A673 (cell line): ENCODE data around the gene ANKRD23. TPM values are rescaled to one million over a fixed set of nuclear protein-coding genes. Genes with fewer than 3 reads are reported as not detected.

Experiments used
- BruUV-seq: library from RNA; stranded (reverse); fragments of 400-500 nt; replicated peaks from 2 replicates; lab custom pipeline; 2021; lab: Mats Ljungman, UMichigan
- CTCF ChIA-PET: fragments of 300-600 bp; sonication (Branson Sonifier 250); formaldehyde crosslinking; loops from one replicate; lab custom pipeline; 2022; ENCODE audit warnings: antibody characterized with exemption; lab: Charles Lee
- POLR2A ChIA-PET: fragments of 300-600 bp; sonication (Branson Sonifier 250); formaldehyde crosslinking; loops from one replicate; lab custom pipeline; 2022; ENCODE audit warnings: antibody characterized with exemption; ENCODE audit not compliant: low non-redundant PET; lab: Charles Lee
- DNase-seq: peaks from one replicate; pipeline ENCODE4 v3.0.0-alpha.2; 2015; ENCODE audit warnings: low spot score
- H3K27ac ChIP-seq: fragments of 200-600 bp; sonication (generic); 2 replicates; pipeline ENCODE4 v1.5.1; 2016; ENCODE audit warnings: mixed run types, low read depth, mild to moderate bottlenecking, mixed read lengths, antibody characterized with exemption, low read length; ENCODE audit not compliant: poor library complexity, severe bottlenecking
- H3K27me3 ChIP-seq: fragments of 200-600 bp; sonication (generic); replicated peaks from 2 replicates; pipeline ENCODE4 v1.6.1; 2017; ENCODE audit warnings: mixed run types, low read depth, mild to moderate bottlenecking, mixed read lengths, antibody characterized with exemption, low read length; ENCODE audit not compliant: insufficient read depth, poor library complexity
- H3K36me3 ChIP-seq: fragments of 200-600 bp; sonication (generic); 2 replicates; pipeline ENCODE4 v1.6.1; 2016; ENCODE audit warnings: mixed run types, mild to moderate bottlenecking, mixed read lengths, antibody characterized with exemption, low read length; ENCODE audit not compliant: insufficient read depth, poor library complexity, severe bottlenecking
- H3K4me1 ChIP-seq: fragments of 200-600 bp; sonication (generic); 2 replicates; pipeline ENCODE4 v1.6.1; 2017; ENCODE audit warnings: mixed run types, mild to moderate bottlenecking, mixed read lengths, antibody characterized with exemption, low read length; ENCODE audit not compliant: insufficient read depth, poor library complexity, severe bottlenecking
- H3K4me3 ChIP-seq: fragments of 200-600 bp; sonication (generic); 2 replicates; pipeline ENCODE4 v1.5.1; 2016; ENCODE audit warnings: low read depth, mixed run types, mild to moderate bottlenecking, mixed read lengths, low read length; ENCODE audit not compliant: poor library complexity, severe bottlenecking
- H3K9me3 ChIP-seq: fragments of 200-600 bp; sonication (generic); 2 replicates; pipeline ENCODE4 v1.6.1; 2016; ENCODE audit warnings: mixed run types, low read depth, mild to moderate bottlenecking, mixed read lengths, antibody characterized with exemption, low read length; ENCODE audit not compliant: poor library complexity, severe bottlenecking
- CTCF ChIP-seq: fragments of 300-800, 200-600 bp; sonication (generic); conservative IDR thresholded peaks from 2 replicates; pipeline ENCODE4 v1.5.1; 2017; ENCODE audit warnings: low read depth, mild to moderate bottlenecking, antibody characterized with exemption, low read length, moderate library complexity, mixed read lengths
- EZH2 ChIP-seq: fragments of 200-600 bp; sonication (generic); IDR thresholded peaks from 2 replicates; pipeline ENCODE4 v1.6.1; 2017; ENCODE audit warnings: borderline replicate concordance, low read depth, mild to moderate bottlenecking, mixed read lengths, antibody characterized with exemption, low read length; ENCODE audit not compliant: poor library complexity, severe bottlenecking
- intact Hi-C: fragments of 100-400 bp; cut with micrococcal nuclease; formaldehyde crosslinking; loops from one replicate; pipeline ENCODE4 v1.10.0; 2022; ENCODE audit not compliant: unreplicated experiment
- total RNA-seq: library from RNA; stranded (reverse); gene quantifications from 2 replicates; pipeline ENCODE4 v1.2.3, GENCODE V29; 2021

Gene ANKRD23
- total RNA-seq, 1 experiment from 2014 or later: 6.2 TPM

- Histone ChIP-seq H3K4me1 (no peaks in the 10 kb centered on the region), H3K9me3 (no peaks in the 10 kb centered on the region), H3K4me3 (no peak overlapping the region), H3K27ac (no peak overlapping the region), H3K36me3 (peaks cover 5% of the 10 kb centered on the region), H3K27me3 (no peaks in the 10 kb centered on the region)
- TF ChIP-seq EZH2: no peak
- TF ChIP-seq CTCF: no peak
- BruUV-seq: no TSS peak
- POLR2A ChIA-PET: interaction anchor here (0.6 kb wide), 1 partner anchor 45 kb away, joined by 6 read pairs; no protein-coding TSS in a partner anchor
- intact Hi-C loops: no loop called here
- CTCF ChIA-PET: no interaction called here
- no peak for DNase-seq
These were observed 22.6 kb downstream of the ANKRD23 start for GRCh38 chr2:96821113-96821675.

- Histone ChIP-seq H3K36me3 (peaks cover 5% of the 10 kb centered on the region), H3K9me3 (no peaks in the 10 kb centered on the region), H3K27ac (no peak overlapping the region), H3K27me3 (no peaks in the 10 kb centered on the region), H3K4me1 (no peaks in the 10 kb centered on the region), H3K4me3 (no peak overlapping the region)
- ChIA-PET POLR2A (no interaction called here), CTCF (no interaction called here)
- DNase-seq: no peak
- intact Hi-C loops: loop anchor here (5.0 kb wide), 1 partner anchor 142 kb away; no protein-coding TSS in a partner anchor
- no peak for TF ChIP-seq CTCF
- no peak for TF ChIP-seq EZH2
- BruUV-seq: no TSS peak
These were observed 23.8 kb downstream of the ANKRD23 start for GRCh38 chr2:96819876-96820511.

- Histone ChIP-seq H3K9me3 (no peaks in the 10 kb centered on the region), H3K27me3 (no peaks in the 10 kb centered on the region), H3K27ac (no peak overlapping the region), H3K4me1 (no peaks in the 10 kb centered on the region), H3K36me3 (peaks cover 5% of the 10 kb centered on the region), H3K4me3 (no peak overlapping the region)
- no TSS peak for BruUV-seq
- no peak for DNase-seq
- TF ChIP-seq CTCF (no peak), EZH2 (no peak)
- intact Hi-C loops: loop anchor here (5.0 kb wide), 1 partner anchor 143 kb away; no protein-coding TSS in a partner anchor
- CTCF ChIA-PET: no interaction called here
- POLR2A ChIA-PET: no interaction called here
These were observed 24.5 kb downstream of the ANKRD23 start for GRCh38 chr2:96819128-96819875.
